MM.1S (cell line): ENCODE data around the gene WDR75.

Experiments
- CTCF ChIP-seq: fragments of 300-600 bp; sonication (generic); IDR thresholded peaks from 2 replicates; pipeline ENCODE4 v1.5.1; 2016; ENCODE audit warnings: antibody characterized with exemption, low read length, mixed read lengths
- EZH2 ChIP-seq: fragments of 300-600 bp; sonication (generic); optimal IDR thresholded peaks from 2 replicates; pipeline ENCODE3; 2017; ENCODE audit warnings: low read depth, mild to moderate bottlenecking, antibody characterized with exemption, low read length, mixed read lengths

DNA sequence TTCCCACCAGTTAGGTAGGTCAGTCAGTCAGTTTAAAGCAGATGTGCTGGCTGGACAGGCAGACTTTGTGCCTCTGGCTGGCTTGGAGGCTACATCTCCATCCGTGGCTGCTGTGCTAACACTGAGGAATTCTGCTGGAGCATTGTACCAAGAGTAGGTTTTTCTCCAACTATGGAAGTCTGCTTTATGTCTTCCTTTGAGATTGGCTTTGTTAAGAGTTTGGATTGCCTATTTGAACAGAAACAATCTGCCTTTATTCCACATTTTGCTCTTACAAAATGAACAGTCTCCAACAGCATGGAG, 46.7 kb downstream of the WDR75 start:
- TF ChIP-seq EZH2 (no peak), CTCF (no peak)
